NCI-H748 treated with DMSO at 0.1 percent for 48 hours (cell line): Measurements from ENCODE around the gene PNPLA4.

ENCODE experiments used
- DNase-seq: peaks from one replicate; lab custom pipeline; 2025; lab: John Stamatoyannopoulos, UW

Gene PNPLA4

GRCh38 chrX:7872042-7872441 is 55.2 kb downstream of the PNPLA4 start:
- DNase-seq = no peak

- DNase-seq = no peak
These were observed 75.0 kb downstream of the PNPLA4 start for GRCh38 chrX:7852166-7852565.
